Fibroblast of lung (primary cell): Measurements from ENCODE around the gene CTDNEP1.

Source experiments
- CTCF ChIP-seq, 2 donors: IDR thresholded peaks in 1 of 2; conservative IDR thresholded peaks in 1 of 2; 1 replicate in 1 of 2; 2 replicates in 1 of 2; pipeline ENCODE4 v1.5.1; 2011 to 2012; ENCODE audit warnings: low read length in 2 of 2, control low read depth in 1 of 2, inconsistent platforms in 1 of 2, low read depth in 1 of 2, mild to moderate bottlenecking in 1 of 2
- EZH2 ChIP-seq: IDR thresholded peaks from 2 replicates; pipeline ENCODE4 v1.5.1; 2012; ENCODE audit warnings: low read length, control low read depth, mild to moderate bottlenecking; ENCODE audit errors: missing control alignments

DNA sequence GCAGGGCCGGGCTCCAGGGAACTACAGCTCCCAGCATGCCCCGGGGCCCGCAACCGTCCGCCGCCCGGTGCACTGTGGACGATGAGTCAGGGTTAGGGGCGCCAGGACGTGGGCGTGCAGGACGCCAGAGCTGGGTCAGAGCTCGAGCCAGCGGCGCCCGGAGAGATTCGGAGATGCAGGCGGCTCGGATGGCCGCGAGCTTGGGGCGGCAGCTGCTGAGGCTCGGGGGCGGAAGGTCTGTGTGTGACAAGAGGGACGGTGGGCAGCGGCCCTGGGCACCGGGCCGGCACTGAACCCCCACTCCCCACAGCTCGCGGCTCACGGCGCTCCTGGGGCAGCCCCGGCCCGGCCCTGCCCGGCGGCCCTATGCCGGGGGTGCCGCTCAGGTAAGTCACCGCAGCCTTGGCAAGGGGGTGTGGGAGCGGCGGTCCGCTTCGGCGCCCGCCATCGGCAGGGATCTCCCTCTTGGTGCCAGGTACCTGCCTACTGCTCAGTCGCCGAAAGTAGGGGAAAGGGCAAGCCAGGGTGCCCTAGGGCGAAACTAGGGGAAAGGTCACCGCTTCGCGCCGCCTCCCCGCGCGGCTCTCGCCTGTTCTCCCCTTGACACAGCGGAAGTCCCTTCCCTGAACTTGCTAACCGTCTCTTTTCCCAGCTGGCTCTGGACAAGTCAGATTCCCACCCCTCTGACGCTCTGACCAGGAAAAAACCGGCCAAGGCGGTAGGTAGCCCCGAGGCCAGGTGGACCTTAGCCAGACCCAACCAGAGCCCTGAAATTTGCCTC lies 31.5 kb downstream of the CTDNEP1 start, which contains the start of the genes ACADVL and DLG4:
- TF ChIP-seq CTCF (conservative IDR thresholded peaks at IDR 0.05 in 1 of 2, IDR thresholded peaks at IDR 0.05 in 1 of 2; ENCODE audit: low read depth in 1 of 2, low read length in 2 of 2) (no peak), EZH2 (no peak)
